Activated naive CD8-positive, alpha-beta T cell treated with anti-CD3 and anti-CD28 coated beads for 36 hours (primary cell): ENCODE measurements around the gene RRP1. TPM values are rescaled to one million over a fixed set of nuclear protein-coding genes. Genes with fewer than 3 reads are reported as not detected.

Experiments
- DNase-seq: peaks from one replicate; pipeline ENCODE4 v3.0.0; 2021
- H3K27ac Mint-ChIP-seq: one replicate; pipeline ENCODE4 v1.8.0; 2022; ENCODE audit warnings: mild to moderate bottlenecking, moderate library complexity, mixed read lengths
- H3K27me3 Mint-ChIP-seq: one replicate; pipeline ENCODE4 v1.8.0; 2022; ENCODE audit warnings: mild to moderate bottlenecking, mixed read lengths
- H3K36me3 Mint-ChIP-seq: one replicate; pipeline ENCODE4 v1.8.0; 2021; ENCODE audit warnings: mild to moderate bottlenecking, mixed read lengths
- H3K4me1 Mint-ChIP-seq: one replicate; pipeline ENCODE4 v1.8.0; 2021; ENCODE audit warnings: mixed read lengths
- H3K4me3 Mint-ChIP-seq: one replicate; pipeline ENCODE4 v1.8.0; 2022; ENCODE audit warnings: mild to moderate bottlenecking, moderate library complexity, mixed read lengths
- H3K9me3 Mint-ChIP-seq: one replicate; pipeline ENCODE4 v1.8.0; 2022; ENCODE audit warnings: mixed read lengths
- total RNA-seq, 2 experiments: library from RNA; stranded (reverse); gene quantifications; one replicate each; pipeline ENCODE4 v1.2.3, GENCODE V29; 2021

Gene RRP1
- total RNA-seq, 2 experiments from 2014 or later = 89.4 to 90.7 TPM

GRCh38 chr21:43753439-43753799, 36.0 kb upstream of the RRP1 start:
- Mint-ChIP-seq H3K9me3 (no peaks in the 10 kb centered on the region), H3K4me1 (no peaks in the 10 kb centered on the region), H3K27ac (no peak overlapping the region), H3K36me3 (peaks cover 6% of the 10 kb centered on the region), H3K4me3 (no peak overlapping the region), H3K27me3 (no peaks in the 10 kb centered on the region)
- DNase-seq = no peak

DNA sequence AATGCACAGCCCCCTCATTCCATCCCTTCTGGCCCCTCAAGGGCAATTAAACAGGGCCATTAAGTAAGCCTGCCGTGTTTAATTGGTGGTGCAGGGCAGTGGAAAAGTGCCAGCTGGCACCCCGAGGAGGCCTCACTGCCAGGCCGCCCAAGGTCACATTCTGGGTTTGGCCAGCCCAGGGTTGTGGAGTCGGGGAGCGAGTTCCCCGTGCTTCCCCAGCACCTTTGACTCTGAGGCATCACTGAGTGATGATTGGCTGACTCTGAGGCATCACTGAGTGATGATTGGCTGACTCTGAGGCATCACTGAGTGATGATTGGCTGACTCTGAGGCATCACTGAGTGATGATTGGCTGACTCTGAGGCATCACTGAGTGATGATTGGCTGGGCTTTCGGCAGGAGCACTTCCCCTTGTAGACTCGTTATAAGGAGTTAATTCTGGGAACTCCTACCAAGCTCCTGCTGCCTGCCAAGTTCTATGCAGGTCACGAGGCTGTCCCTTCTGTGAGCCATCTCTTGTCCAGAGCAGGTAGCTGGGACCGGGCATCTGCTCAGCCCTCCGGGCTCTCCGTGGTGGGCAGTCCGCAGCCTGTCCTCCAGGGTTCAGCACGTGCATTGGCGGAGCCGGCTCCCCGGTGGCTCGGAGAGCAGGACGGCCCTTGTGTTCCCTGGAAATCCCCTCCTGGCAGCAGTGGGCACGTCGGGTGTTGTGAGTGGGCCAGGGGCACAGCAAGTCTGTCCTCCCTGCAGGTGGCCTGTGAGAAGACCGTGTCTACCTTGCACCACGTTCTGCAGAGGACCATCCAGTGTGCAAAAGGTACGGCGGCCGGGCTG, 34.2 kb upstream of the RRP1 start:
- peaks cover 6% of the 10 kb centered on the region for H3K36me3 Mint-ChIP-seq
- H3K4me3 Mint-ChIP-seq = no peak overlapping the region
- no peaks in the 10 kb centered on the region for H3K27me3 Mint-ChIP-seq
- H3K4me1 Mint-ChIP-seq = no peaks in the 10 kb centered on the region
- no peaks in the 10 kb centered on the region for H3K9me3 Mint-ChIP-seq
- no peak for DNase-seq
- H3K27ac Mint-ChIP-seq = no peak overlapping the region

DNA sequence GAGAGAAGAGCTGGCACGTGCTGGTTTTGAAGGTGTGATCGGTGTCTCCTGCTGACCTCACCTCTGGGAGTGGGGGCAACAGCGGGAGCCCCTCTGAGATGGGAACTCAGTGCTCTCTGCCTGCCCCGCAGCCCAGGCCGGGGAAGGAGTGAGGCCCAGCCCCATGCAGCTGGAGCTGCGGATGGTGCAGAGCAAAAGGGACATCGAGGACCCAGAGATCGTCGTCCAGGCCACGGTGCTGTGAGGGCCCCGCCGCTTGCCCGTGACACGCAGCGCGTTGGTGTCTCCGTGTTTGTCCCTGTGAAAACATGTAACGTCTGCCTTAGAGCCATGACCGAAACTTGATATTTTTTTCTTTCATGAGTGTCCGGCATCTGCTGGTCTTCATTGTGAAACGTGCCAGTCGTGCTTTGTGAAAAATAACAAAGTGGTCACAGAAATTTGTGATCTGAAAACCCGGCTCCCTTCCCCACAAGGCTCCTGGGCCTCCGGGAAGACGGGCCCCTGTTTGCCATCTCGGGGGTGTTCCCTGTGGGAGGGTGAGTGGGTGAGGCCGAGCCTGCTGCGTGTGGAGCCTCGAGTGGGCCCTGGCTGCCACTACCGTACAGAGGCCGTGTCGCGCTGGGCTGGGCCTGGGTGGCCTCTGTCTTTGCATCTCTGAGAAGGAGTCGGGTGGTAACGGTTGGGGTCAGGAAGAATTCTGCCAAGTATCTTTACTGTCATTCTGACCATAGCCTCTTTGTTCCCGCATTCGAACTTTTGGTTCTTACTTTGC, 33.4 kb upstream of the RRP1 start:
- Mint-ChIP-seq H3K27ac (peak overlapping the region; percentile 5), H3K4me3 (no peak overlapping the region), H3K4me1 (no peaks in the 10 kb centered on the region), H3K27me3 (no peaks in the 10 kb centered on the region), H3K36me3 (peaks cover 6% of the 10 kb centered on the region), H3K9me3 (no peaks in the 10 kb centered on the region)
- no peak for DNase-seq

GRCh38 chr21:43757601-43758000, 31.8 kb upstream of the RRP1 start:
- no peak for DNase-seq
- H3K4me3 Mint-ChIP-seq = no peak overlapping the region
- H3K9me3 Mint-ChIP-seq = no peaks in the 10 kb centered on the region
- no peak overlapping the region for H3K27ac Mint-ChIP-seq
- H3K4me1 Mint-ChIP-seq = no peaks in the 10 kb centered on the region
- no peaks in the 10 kb centered on the region for H3K27me3 Mint-ChIP-seq
- peaks cover 8% of the 10 kb centered on the region for H3K36me3 Mint-ChIP-seq

- Mint-ChIP-seq H3K36me3 (peaks cover 9% of the 10 kb centered on the region), H3K4me1 (no peaks in the 10 kb centered on the region), H3K9me3 (no peaks in the 10 kb centered on the region), H3K4me3 (no peak overlapping the region), H3K27me3 (no peaks in the 10 kb centered on the region), H3K27ac (no peak overlapping the region)
- no peak for DNase-seq
Observed at GRCh38 chr21:43758111-43758641, 31.2 kb upstream of the RRP1 start.

DNA sequence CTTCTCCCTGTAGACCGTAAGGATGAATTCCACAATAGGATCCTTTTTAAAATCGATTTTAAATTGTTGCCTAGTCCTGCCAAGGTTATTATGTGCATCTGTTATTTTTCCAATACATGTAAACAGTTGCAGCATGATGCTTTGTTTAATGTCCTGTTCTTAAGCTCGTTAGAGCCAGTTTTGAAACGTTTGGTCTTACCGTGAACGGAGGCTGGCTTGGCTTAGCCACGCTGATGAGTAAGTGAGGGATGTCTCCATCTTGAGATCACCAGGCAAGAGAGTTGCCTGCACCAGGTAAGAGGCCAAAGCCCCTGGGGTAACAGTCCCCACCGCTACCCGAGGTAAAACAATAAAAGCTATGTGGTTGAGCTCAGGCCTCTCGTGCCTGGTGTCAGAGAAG, 30.6 kb upstream of the RRP1 start:
- H3K4me3 Mint-ChIP-seq = no peak overlapping the region
- no peaks in the 10 kb centered on the region for H3K9me3 Mint-ChIP-seq
- H3K4me1 Mint-ChIP-seq = no peaks in the 10 kb centered on the region
- no peak overlapping the region for H3K27ac Mint-ChIP-seq
- DNase-seq = no peak
- peaks cover 8% of the 10 kb centered on the region for H3K36me3 Mint-ChIP-seq
- H3K27me3 Mint-ChIP-seq = no peaks in the 10 kb centered on the region

DNA sequence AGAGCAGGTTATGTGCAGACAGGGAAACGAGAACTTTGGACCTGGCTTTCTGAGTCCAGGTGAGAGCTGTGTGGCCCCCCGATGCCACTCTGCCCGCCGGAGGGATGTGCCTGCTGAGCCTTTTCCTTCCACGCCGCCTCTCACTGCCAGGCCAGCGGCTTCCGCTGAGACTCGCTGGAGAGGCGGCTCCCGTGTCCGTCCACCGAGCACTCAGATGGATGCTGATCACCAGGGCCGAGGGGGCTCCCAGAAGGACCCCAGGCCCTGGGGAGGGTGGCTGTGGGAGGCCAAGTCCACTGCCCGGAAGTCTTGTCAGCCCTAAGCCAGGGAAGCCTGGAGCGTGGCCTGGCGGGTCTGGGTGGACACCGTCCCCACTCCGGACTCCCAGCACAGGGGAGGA, 29.7 kb upstream of the RRP1 start:
- Mint-ChIP-seq H3K4me1 (no peaks in the 10 kb centered on the region), H3K36me3 (peaks cover 3% of the 10 kb centered on the region), H3K27ac (no peak overlapping the region), H3K4me3 (no peak overlapping the region), H3K9me3 (no peaks in the 10 kb centered on the region), H3K27me3 (no peaks in the 10 kb centered on the region)
- DNase-seq = no peak

- Mint-ChIP-seq H3K27me3 (no peaks in the 10 kb centered on the region), H3K4me1 (no peaks in the 10 kb centered on the region), H3K36me3 (peaks cover 3% of the 10 kb centered on the region), H3K4me3 (no peak overlapping the region), H3K27ac (no peak overlapping the region), H3K9me3 (no peaks in the 10 kb centered on the region)
- no peak for DNase-seq
Observed at GRCh38 chr21:43760391-43760958, 28.9 kb upstream of the RRP1 start.

- H3K27me3 Mint-ChIP-seq = no peaks in the 10 kb centered on the region
- no peak overlapping the region for H3K27ac Mint-ChIP-seq
- no peak overlapping the region for H3K4me3 Mint-ChIP-seq
- DNase-seq = no peak
- H3K9me3 Mint-ChIP-seq = no peaks in the 10 kb centered on the region
- H3K36me3 Mint-ChIP-seq = peaks cover 3% of the 10 kb centered on the region
- H3K4me1 Mint-ChIP-seq = no peaks in the 10 kb centered on the region
Observed at GRCh38 chr21:43761886-43762285, 27.5 kb upstream of the RRP1 start.

- H3K4me1 Mint-ChIP-seq = no peaks in the 10 kb centered on the region
- peaks cover 3% of the 10 kb centered on the region for H3K36me3 Mint-ChIP-seq
- no peak for DNase-seq
- no peaks in the 10 kb centered on the region for H3K9me3 Mint-ChIP-seq
- H3K27ac Mint-ChIP-seq = no peak overlapping the region
- no peak overlapping the region for H3K4me3 Mint-ChIP-seq
- H3K27me3 Mint-ChIP-seq = no peaks in the 10 kb centered on the region
Observed at GRCh38 chr21:43762303-43763128, 26.9 kb upstream of the RRP1 start.

- H3K4me3 Mint-ChIP-seq = no peak overlapping the region
- DNase-seq = no peak
- H3K27me3 Mint-ChIP-seq = no peaks in the 10 kb centered on the region
- H3K36me3 Mint-ChIP-seq = peaks cover 3% of the 10 kb centered on the region
- H3K27ac Mint-ChIP-seq = no peak overlapping the region
- no peaks in the 10 kb centered on the region for H3K9me3 Mint-ChIP-seq
- H3K4me1 Mint-ChIP-seq = no peaks in the 10 kb centered on the region
Observed at GRCh38 chr21:43763901-43764523, 25.4 kb upstream of the RRP1 start.

DNA sequence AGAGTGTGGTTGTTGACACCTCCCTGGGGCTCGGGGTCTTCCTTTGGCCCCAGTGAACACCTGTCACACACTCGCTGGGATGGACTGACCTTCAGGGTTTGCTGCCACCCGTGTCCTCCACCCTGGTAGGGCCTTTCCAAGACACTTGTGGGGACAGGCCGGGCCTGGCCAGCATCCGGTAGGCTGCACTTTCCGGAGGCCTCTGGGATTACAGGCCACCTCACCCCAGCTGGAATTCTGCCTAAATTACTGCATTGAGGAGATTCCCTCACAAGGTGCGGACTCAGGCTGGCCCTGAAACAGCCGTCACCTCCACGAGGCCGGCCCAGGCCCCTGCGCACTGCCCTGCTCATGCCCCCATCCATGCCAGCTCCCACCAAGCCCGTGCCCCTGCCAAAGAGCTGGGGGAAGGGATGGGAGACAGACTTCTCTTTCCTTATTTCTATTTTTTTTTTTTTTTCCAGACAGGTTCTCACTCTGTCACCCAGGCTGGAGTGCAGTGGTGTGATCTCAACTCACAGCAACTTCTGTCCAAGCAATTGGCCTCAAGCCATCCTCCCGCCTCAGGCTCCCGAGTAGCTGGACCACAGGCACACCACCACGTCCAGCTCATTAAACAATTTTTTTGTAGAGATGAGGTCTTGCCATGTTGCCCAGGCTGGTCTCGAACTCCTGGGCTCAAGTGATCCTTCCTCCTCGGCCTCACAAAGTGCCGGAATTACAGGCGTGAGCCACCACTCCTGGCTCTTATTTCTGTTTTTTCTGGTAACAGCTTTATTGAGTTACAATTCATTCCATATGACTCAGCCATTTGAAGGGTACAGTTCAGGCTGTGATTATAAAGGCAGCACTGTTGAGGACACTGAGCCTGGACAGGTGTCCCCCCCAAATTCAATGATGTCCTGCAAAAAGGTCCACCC, 24.5 kb upstream of the RRP1 start:
- Mint-ChIP-seq H3K27me3 (no peaks in the 10 kb centered on the region), H3K4me3 (no peak overlapping the region), H3K4me1 (no peaks in the 10 kb centered on the region), H3K9me3 (no peaks in the 10 kb centered on the region), H3K27ac (no peak overlapping the region), H3K36me3 (peaks cover 3% of the 10 kb centered on the region)
- DNase-seq = no peak

DNA sequence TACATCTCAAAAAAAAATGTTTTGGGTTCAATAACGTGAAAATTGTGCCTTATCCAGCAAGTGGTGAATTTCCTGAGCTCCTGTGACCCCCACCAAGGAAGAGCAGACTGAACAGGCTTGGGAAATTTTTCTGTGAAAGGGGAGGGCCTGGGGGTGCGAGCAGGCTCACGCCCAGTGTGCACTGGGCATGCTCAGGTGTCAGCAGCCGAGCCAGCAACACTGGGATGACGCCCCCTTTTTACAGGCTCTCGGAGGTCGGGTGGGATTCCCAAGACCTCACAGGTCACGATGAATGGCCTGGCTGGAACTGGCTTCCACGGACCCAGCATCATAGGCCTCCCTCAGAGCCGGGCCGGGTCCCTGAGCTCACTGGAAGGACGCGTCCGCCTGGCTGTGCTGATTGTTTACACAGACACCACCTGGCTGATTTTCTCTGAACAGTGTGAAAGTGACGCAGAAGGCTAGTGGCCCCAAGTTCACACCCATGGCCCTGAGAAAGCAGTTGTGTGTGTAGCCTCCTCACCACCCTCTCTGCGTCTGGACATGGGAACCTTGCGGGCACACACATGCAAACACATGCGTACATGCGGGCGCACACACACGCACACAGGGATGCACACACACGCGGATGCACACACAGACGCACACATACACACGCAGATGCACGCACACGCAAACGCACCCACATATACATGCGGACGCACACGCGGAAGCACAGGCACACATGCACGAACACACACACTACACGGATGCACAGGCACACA, 22.5 kb upstream of the RRP1 start:
- Mint-ChIP-seq H3K4me1 (peaks cover 4% of the 10 kb centered on the region), H3K27ac (no peak overlapping the region), H3K27me3 (no peaks in the 10 kb centered on the region), H3K36me3 (peaks cover 10% of the 10 kb centered on the region), H3K9me3 (peaks cover 1% of the 10 kb centered on the region), H3K4me3 (no peak overlapping the region)
- DNase-seq = no peak
